DMS53 (cell line): ENCODE measurements around the gene NPEPL1.
"Not testable (repeated sequence)": the region's sequence is repeated elsewhere in the genome, so short reads cannot be mapped to it uniquely, and the experiment has no call there.

ENCODE experiments used
- DNase-seq: peaks from one replicate; lab custom pipeline; 2025; lab: John Stamatoyannopoulos, UW

The NPEPL1 gene

GRCh38 chr20:58757647-58758046 is 65.0 kb downstream of the NPEPL1 start:
- DNase-seq = not testable (repeated sequence)

DNA sequence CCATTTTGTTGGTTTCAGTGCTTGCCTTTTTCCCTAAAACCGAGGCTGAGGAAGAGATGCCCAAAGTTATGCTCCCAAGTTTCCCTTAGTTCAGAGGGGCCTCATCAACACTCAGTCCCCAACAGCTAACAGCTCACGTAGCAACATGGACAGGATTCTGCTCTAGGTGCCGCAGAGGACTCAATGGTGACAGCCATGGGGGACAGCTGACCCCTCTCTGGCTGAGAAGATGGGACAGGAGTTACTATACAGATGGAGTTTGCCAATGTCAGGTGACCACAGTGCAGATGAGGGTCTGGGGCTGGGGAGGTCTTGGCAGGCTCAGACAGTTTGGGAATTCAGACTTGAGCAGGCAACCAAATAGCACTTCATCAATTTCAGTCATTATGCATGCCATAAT is 67.3 kb downstream of the NPEPL1 start:
- no peak for DNase-seq

DNA sequence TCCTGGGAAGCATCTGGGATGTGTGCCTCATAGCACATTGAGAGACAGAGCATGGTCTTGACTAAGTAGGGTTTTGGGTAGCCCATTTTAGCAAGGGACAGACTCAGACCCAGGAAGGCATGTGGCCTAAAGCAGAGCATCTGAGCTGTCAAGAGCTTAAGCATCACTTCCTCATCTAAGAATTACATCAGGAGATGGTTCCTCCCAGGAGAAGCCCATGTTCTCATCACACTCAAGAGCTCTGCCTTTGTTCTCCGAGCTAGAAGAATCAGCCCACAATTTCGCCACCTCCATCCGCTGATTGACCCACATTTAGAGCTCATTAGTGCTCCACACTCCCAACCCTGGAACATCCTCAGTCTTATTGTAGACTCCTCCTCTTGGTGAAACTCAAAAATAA is 68.3 kb downstream of the NPEPL1 start:
- DNase-seq = no peak

DNA sequence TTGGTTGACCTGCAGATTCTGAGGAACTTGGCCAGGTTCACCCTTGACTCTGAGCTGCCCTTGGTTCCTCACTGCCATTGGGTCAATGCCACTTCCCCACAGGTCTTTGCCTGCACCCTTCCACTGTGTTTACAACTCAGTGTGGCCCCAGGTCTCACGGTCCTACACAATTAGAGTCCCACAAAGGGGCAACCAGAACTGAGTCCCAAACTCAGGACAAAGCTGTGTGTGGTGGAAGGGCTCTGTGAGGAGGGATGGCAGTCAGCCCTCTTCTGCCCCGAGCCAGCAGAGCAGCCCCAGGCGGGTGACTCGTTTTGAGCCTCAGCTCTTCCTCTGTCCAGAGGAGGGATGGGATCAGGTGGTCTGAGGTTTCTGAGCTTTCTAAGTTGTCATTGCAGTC is 69.5 kb downstream of the NPEPL1 start:
- DNase-seq = no peak

GRCh38 chr20:58763076-58763475 is 70.5 kb downstream of the NPEPL1 start:
- DNase-seq = no peak
